GM12864 (cell line): ENCODE results near the gene TRIM49D2.
"Not testable (repeated sequence)": the region's sequence is repeated elsewhere in the genome, so short reads cannot be mapped to it uniquely, and the experiment has no call there.

ENCODE experiments used
- DNase-seq: peaks from one replicate; pipeline ENCODE4 v3.0.0-alpha.2; 2011; ENCODE audit warnings: low read depth
- H3K4me3 ChIP-seq: 2 replicates; pipeline ENCODE4 v1.5.1; 2011; ENCODE audit warnings: mild to moderate bottlenecking, low read depth, low read length, control low read depth
- TF ChIP-seq, protein P1 (sequence below): IDR thresholded peaks from 2 replicates; pipeline ENCODE4 v1.5.1; 2011; ENCODE audit warnings: low read depth, mild to moderate bottlenecking, moderate library complexity, low read length, control low read depth, inconsistent platforms; ENCODE audit errors: missing control alignments

Gene TRIM49D2, protein sequence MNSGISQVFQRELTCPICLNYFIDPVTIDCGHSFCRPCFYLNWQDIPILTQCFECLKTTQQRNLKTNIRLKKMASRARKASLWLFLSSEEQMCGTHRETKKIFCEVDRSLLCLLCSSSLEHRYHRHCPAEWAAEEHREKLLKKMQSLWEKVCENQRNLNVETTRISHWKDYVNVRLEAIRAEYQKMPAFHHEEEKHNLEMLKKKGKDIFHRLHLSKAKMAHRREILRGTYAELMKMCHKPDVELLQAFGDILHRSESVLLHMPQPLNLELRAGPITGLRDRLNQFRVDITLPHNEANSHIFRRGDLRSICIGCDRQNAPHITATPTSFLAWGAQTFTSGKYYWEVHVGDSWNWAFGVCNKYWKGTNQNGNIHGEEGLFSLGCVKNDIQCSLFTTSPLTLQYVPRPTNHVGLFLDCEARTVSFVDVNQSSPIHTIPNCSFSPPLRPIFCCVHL

DNA sequence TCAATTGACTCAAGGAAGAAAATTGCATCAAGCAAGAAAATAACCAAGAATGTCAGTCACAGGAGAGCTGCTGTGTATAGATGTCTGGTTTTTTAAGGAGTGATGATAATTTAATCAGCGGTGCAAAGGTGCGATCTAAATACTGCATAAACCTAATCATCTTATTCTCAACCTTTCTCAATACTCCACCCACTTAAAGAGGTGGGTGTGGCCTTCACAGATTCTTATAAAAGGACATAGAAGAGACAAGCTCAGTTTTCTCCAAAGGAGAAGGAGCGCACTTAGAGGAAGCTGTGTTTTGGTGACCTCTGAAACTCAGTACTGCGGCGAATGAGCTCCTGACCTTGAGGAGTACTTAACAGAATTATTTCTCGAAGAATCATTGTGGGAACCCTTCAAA lies at the start of gene TRIM49D2:
Gene TRIM49D2 (plus strand): TSS at position 301 of the 400 bp plus-strand sequence. CDS start 2,698 bp downstream, outside the sequence.
- H3K4me3 ChIP-seq, DNase-seq: not testable (repeated sequence)

GRCh38 chr11:89877511-89877910 lies 46.4 kb upstream of the TRIM49D2 start:
- not testable (repeated sequence) for H3K4me3 ChIP-seq, DNase-seq

GRCh38 chr11:89893245-89893644 lies 30.6 kb upstream of the TRIM49D2 start:
- not testable (repeated sequence) for DNase-seq, H3K4me3 ChIP-seq

DNA sequence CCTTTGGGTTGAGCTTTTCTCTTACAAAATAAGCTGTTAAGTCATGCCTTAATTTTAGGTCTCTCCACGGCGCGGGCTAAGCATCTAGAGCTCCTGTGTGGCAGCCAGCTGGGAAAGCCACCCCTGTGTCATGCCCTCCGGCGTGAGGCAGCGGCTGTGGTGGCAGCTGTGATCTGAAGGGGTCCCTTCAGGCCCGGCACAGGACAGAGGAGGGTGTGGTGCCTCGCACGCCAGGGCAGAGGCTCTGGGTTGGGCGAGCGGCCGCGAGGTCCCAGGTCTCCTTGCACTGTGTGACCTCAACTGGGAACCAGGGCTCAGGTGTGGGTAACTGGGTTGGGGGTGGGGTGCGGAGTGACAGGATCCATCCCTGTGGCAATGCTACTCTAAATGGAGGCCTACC lies 23.1 kb upstream of the TRIM49D2 start:
- DNase-seq, H3K4me3 ChIP-seq: not testable (repeated sequence)

GRCh38 chr11:89922195-89922660 lies 1.6 kb upstream of the TRIM49D2 start, which contains the start of gene TRIM49D1:
TRIM49D1 (minus strand) TSS chr11:89922245; CDS start chr11:89917710, 4,535 bp downstream.
- TF ChIP-seq, protein P1, sequence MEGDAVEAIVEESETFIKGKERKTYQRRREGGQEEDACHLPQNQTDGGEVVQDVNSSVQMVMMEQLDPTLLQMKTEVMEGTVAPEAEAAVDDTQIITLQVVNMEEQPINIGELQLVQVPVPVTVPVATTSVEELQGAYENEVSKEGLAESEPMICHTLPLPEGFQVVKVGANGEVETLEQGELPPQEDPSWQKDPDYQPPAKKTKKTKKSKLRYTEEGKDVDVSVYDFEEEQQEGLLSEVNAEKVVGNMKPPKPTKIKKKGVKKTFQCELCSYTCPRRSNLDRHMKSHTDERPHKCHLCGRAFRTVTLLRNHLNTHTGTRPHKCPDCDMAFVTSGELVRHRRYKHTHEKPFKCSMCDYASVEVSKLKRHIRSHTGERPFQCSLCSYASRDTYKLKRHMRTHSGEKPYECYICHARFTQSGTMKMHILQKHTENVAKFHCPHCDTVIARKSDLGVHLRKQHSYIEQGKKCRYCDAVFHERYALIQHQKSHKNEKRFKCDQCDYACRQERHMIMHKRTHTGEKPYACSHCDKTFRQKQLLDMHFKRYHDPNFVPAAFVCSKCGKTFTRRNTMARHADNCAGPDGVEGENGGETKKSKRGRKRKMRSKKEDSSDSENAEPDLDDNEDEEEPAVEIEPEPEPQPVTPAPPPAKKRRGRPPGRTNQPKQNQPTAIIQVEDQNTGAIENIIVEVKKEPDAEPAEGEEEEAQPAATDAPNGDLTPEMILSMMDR: no peak
- H3K4me3 ChIP-seq: no peak within 1 kb of the TSS

DNA sequence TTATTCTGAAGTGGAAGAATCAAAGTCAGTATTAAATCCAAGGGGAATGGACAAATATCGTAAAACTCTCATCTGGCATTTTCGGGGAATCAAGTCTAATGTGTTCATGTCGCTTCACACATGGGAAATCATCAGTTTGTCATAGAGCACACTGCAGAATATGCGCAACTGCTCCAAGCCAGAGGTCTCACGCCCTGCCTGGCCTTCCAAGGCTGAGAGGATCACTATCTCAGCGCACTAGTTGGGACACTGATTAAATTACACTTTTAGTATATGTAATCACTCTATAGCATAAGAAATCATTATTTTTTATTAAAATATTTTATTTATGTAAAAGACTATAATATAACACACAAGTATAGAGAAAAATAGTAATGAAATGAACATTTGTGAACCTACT lies 37.0 kb downstream of the TRIM49D2 start:
- H3K4me3 ChIP-seq, DNase-seq: not testable (repeated sequence)

More at GRCh38 chr11:89922195-89922660, 1.6 kb upstream of the TRIM49D2 start, which contains the start of gene TRIM49D1:
- no peak for DNase-seq

GRCh38 chr11:89965737-89966136 lies 41.9 kb downstream of the TRIM49D2 start, which contains the start of gene TRIM64:
TRIM64 (plus strand) TSS chr11:89966037; CDS start chr11:89968504, 2,467 bp downstream.
- H3K4me3 ChIP-seq, DNase-seq: not testable (repeated sequence)
